HCT116 (cell line): ENCODE data around the gene SLC25A39.

ENCODE experiments used
- EZH2 ChIP-seq: fragments of 200-600 bp; sonication (generic); IDR thresholded peaks from 2 replicates; pipeline ENCODE4 v1.6.1; 2017; ENCODE audit warnings: antibody characterized with exemption, mixed run types
- JUND ChIP-seq: IDR thresholded peaks from 2 replicates; pipeline ENCODE4 v1.6.1; 2012
- POLR2A ChIP-seq: IDR thresholded peaks from 2 replicates; pipeline ENCODE4 v1.7.0; 2011; ENCODE audit warnings: borderline replicate concordance; ENCODE audit not compliant: insufficient read depth, insufficient read length; ENCODE audit errors: extremely low read depth
- POLR2AphosphoS5 ChIP-seq: IDR thresholded peaks from 2 replicates; pipeline ENCODE4 v1.6.1; 2011; ENCODE audit warnings: mild to moderate bottlenecking, low read depth, low read length, moderate library complexity
- RAD21 ChIP-seq: IDR thresholded peaks from 2 replicates; pipeline ENCODE4 v1.6.1; 2012; ENCODE audit warnings: low read depth, mild to moderate bottlenecking
- SIN3A ChIP-seq: IDR thresholded peaks from 2 replicates; pipeline ENCODE4 v1.6.1; 2012; ENCODE audit warnings: low read depth
- SRF ChIP-seq: IDR thresholded peaks from 2 replicates; pipeline ENCODE4 v1.6.1; 2012; ENCODE audit warnings: low read depth
- TCF7L2 ChIP-seq: IDR thresholded peaks from 2 replicates; pipeline ENCODE4 v1.7.0; 2011; ENCODE audit warnings: borderline replicate concordance, inconsistent platforms; ENCODE audit not compliant: insufficient read depth, insufficient read length; ENCODE audit errors: extremely low read depth
- ZNF274 ChIP-seq: fragments of 200-500 bp; sonication (Bioruptor generic); IDR thresholded peaks from 2 replicates; pipeline ENCODE4 v1.6.1; 2014; ENCODE audit warnings: mild to moderate bottlenecking, low read depth, low read length, inconsistent platforms
- TF ChIP-seq, protein P1 (sequence below): IDR thresholded peaks from 2 replicates; pipeline ENCODE4 v1.6.1; 2012; ENCODE audit warnings: low read depth
- TF ChIP-seq, protein P2 (sequence below), 3 experiments: fragments of 200-600 bp in 1 of 3; sonication (generic) in 1 of 3; IDR thresholded peaks in 2 of 3; conservative IDR thresholded peaks in 1 of 3; 2 replicates each; pipeline ENCODE4 v1.5.1; 2012 to 2017; ENCODE audit warnings: low read depth in 2 of 3, low read length in 2 of 3, antibody characterized with exemption in 1 of 3, borderline replicate concordance in 1 of 3, control low read depth in 1 of 3, mild to moderate bottlenecking in 1 of 3, mixed read lengths in 1 of 3, mixed run types in 1 of 3, moderate library complexity in 1 of 3; ENCODE audit not compliant: insufficient read depth in 1 of 3
- TF ChIP-seq, protein P3 (sequence below): IDR thresholded peaks from 2 replicates; pipeline ENCODE4 v1.6.1; 2012
- TF ChIP-seq, protein P4 (sequence below): IDR thresholded peaks from 2 replicates; pipeline ENCODE4 v1.6.1; 2012

DNA sequence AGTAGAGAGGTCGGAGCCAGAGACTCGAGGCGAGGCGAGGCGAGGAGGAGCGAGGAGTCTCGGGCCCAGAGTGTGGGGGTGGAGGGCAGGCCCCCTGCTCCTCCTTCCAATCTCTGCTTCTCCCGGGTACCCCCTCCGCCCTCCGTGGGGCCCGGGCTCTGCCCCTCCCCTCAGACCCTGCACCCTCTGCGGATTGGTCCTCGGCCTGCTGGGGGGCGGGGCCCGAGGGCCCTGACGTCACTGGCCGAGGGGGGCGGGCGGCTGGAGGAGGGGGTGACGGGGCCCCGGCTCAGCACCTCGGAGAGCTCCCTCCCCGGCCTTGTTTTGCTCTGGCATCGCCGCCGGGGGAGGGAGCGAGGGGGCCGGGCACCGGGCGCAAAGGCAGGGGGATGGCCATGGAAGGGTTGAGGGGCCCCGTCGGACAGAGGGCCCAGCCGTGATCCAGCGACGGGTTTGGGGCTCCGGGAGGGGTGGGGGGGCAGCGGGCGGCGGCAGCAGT is 16.3 kb downstream of the SLC25A39 start, which contains the start of gene RUNDC3A:
- TF ChIP-seq JUND (no peak), POLR2A (no peak), RAD21 (no peak), ZNF274 (no peak), SRF (no peak), EZH2 (no peak), POLR2AphosphoS5 (no peak), SIN3A (no peak), TCF7L2 (no peak)
- TF ChIP-seq, protein P1, sequence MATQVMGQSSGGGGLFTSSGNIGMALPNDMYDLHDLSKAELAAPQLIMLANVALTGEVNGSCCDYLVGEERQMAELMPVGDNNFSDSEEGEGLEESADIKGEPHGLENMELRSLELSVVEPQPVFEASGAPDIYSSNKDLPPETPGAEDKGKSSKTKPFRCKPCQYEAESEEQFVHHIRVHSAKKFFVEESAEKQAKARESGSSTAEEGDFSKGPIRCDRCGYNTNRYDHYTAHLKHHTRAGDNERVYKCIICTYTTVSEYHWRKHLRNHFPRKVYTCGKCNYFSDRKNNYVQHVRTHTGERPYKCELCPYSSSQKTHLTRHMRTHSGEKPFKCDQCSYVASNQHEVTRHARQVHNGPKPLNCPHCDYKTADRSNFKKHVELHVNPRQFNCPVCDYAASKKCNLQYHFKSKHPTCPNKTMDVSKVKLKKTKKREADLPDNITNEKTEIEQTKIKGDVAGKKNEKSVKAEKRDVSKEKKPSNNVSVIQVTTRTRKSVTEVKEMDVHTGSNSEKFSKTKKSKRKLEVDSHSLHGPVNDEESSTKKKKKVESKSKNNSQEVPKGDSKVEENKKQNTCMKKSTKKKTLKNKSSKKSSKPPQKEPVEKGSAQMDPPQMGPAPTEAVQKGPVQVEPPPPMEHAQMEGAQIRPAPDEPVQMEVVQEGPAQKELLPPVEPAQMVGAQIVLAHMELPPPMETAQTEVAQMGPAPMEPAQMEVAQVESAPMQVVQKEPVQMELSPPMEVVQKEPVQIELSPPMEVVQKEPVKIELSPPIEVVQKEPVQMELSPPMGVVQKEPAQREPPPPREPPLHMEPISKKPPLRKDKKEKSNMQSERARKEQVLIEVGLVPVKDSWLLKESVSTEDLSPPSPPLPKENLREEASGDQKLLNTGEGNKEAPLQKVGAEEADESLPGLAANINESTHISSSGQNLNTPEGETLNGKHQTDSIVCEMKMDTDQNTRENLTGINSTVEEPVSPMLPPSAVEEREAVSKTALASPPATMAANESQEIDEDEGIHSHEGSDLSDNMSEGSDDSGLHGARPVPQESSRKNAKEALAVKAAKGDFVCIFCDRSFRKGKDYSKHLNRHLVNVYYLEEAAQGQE: peak; percentile 86
- TF ChIP-seq, protein P2, sequence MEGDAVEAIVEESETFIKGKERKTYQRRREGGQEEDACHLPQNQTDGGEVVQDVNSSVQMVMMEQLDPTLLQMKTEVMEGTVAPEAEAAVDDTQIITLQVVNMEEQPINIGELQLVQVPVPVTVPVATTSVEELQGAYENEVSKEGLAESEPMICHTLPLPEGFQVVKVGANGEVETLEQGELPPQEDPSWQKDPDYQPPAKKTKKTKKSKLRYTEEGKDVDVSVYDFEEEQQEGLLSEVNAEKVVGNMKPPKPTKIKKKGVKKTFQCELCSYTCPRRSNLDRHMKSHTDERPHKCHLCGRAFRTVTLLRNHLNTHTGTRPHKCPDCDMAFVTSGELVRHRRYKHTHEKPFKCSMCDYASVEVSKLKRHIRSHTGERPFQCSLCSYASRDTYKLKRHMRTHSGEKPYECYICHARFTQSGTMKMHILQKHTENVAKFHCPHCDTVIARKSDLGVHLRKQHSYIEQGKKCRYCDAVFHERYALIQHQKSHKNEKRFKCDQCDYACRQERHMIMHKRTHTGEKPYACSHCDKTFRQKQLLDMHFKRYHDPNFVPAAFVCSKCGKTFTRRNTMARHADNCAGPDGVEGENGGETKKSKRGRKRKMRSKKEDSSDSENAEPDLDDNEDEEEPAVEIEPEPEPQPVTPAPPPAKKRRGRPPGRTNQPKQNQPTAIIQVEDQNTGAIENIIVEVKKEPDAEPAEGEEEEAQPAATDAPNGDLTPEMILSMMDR (IDR thresholded peaks at IDR 0.05 in 2 of 3, conservative IDR thresholded peaks at IDR 0.05 in 1 of 3; ENCODE audit: borderline replicate concordance in 1 of 3, insufficient read depth in 1 of 3, low read depth in 2 of 3, low read length in 2 of 3): no peak
- TF ChIP-seq, protein P3, sequence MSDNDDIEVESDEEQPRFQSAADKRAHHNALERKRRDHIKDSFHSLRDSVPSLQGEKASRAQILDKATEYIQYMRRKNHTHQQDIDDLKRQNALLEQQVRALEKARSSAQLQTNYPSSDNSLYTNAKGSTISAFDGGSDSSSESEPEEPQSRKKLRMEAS: no peak
- TF ChIP-seq, protein P4, sequence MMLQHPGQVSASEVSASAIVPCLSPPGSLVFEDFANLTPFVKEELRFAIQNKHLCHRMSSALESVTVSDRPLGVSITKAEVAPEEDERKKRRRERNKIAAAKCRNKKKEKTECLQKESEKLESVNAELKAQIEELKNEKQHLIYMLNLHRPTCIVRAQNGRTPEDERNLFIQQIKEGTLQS: no peak
